Left lung (tissue), 10 donors: Measurements from ENCODE around the gene EN2. TPM values are rescaled to one million over a fixed set of nuclear protein-coding genes. Genes with fewer than 3 reads are reported as not detected.
A peak's percentile ranks its signal among the peaks of the same experiment; 100 is the strongest.

ENCODE experiments used
- ATAC-seq: fragments of 200-7000 bp; cut with Tn5 transposase; one replicate; pipeline ENCODE4 v1.9.1; 2020; ENCODE audit warnings: moderate library complexity
- DNase-seq, 4 donors: peaks; one replicate each; pipeline ENCODE4 v3.0.0-alpha.2; 2013 to 2020
- H3K27ac ChIP-seq, 2 donors: fragments of 200-600 bp; sonication (generic) in 1 of 2; one replicate each; pipeline versions ENCODE4 v1.5.0 to v1.8.0; 2020 to 2021
- H3K27me3 ChIP-seq, 2 donors: fragments of 200-600 bp; sonication (generic) in 1 of 2; one replicate each; pipeline versions ENCODE4 v1.5.0 to v1.8.0; 2020 to 2021
- H3K36me3 ChIP-seq, 2 donors: fragments of 200-600 bp; sonication (generic) in 1 of 2; one replicate each; pipeline versions ENCODE4 v1.5.0 to v1.8.0; 2020 to 2021
- H3K4me1 ChIP-seq, 2 donors: fragments of 200-600 bp; one replicate each; pipeline ENCODE4 v1.8.0; 2021
- H3K4me3 ChIP-seq, 2 donors: fragments of 200-600 bp; sonication (generic) in 1 of 2; one replicate each; pipeline versions ENCODE4 v1.5.0 to v1.8.0; 2020 to 2021; ENCODE audit warnings: mild to moderate bottlenecking in 1 of 2
- H3K9me3 ChIP-seq, 2 donors: fragments of 200-600 bp; sonication (generic) in 1 of 2; one replicate each; pipeline versions ENCODE4 v1.5.0 to v1.8.0; 2020 to 2021
- intact Hi-C, 2 donors: fragments of 100-400 bp; cut with DNase I; formaldehyde crosslinking; loops; one replicate each; pipeline versions ENCODE4 v1.11.2 to v1.14.2; 2022
- polyA plus RNA-seq, 6 donors: library from polyadenylated mRNA; unstranded; fragments of 120-200 nt; gene quantifications; one replicate each; pipeline ENCODE4 v1.2.1, GENCODE V29; 2013; ENCODE audit not compliant: insufficient read length in 6 of 6
- total RNA-seq, 2 donors: library from RNA; stranded (reverse); fragmentation: NEBNext Ultra II Directional; extraction: Animal tissue kit (Norgen Biotek cat#: 25700); gene quantifications; one replicate each; pipeline ENCODE4 v1.2.1, GENCODE V29; 2021
- TF ChIP-seq, protein P1 (sequence below), 2 donors: fragments of 200-600 bp; sonication (generic) in 1 of 2; IDR thresholded peaks; one replicate each; pipeline versions ENCODE4 v1.5.0 to v1.8.0; 2021; ENCODE audit warnings: antibody characterized with exemption in 2 of 2
- donor health status: DM: no; HTN: yes; CAD: no.
- donor health status: DM: no; HTN: no; CAD: no.

The EN2 gene
- total and polyA plus RNA-seq, 8 donors = not detected

DNA sequence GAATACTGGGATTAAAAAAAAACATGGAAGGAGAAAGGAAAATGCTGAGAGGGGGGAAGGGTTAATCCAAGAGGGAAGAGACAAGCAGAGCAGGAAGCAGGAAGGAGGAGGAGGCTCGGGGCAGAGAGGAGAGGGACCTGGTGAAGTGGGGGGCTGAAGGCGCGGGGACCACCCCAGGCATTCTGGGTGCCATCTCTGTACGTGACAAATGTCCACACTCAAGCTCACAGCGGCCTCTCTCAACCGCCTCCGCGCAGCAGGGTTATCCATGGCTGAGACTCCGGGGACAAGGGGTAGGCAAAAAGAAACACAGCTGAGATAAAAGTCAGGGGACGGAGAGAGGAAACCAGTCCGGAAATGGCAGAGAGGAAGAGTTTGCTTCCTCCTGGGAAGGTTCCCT is 33.9 kb downstream of the EN2 start:
- TF ChIP-seq, protein P1, sequence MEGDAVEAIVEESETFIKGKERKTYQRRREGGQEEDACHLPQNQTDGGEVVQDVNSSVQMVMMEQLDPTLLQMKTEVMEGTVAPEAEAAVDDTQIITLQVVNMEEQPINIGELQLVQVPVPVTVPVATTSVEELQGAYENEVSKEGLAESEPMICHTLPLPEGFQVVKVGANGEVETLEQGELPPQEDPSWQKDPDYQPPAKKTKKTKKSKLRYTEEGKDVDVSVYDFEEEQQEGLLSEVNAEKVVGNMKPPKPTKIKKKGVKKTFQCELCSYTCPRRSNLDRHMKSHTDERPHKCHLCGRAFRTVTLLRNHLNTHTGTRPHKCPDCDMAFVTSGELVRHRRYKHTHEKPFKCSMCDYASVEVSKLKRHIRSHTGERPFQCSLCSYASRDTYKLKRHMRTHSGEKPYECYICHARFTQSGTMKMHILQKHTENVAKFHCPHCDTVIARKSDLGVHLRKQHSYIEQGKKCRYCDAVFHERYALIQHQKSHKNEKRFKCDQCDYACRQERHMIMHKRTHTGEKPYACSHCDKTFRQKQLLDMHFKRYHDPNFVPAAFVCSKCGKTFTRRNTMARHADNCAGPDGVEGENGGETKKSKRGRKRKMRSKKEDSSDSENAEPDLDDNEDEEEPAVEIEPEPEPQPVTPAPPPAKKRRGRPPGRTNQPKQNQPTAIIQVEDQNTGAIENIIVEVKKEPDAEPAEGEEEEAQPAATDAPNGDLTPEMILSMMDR (IDR thresholded peaks at IDR 0.05) = no peak
- intact Hi-C loops = no loop called here

DNA sequence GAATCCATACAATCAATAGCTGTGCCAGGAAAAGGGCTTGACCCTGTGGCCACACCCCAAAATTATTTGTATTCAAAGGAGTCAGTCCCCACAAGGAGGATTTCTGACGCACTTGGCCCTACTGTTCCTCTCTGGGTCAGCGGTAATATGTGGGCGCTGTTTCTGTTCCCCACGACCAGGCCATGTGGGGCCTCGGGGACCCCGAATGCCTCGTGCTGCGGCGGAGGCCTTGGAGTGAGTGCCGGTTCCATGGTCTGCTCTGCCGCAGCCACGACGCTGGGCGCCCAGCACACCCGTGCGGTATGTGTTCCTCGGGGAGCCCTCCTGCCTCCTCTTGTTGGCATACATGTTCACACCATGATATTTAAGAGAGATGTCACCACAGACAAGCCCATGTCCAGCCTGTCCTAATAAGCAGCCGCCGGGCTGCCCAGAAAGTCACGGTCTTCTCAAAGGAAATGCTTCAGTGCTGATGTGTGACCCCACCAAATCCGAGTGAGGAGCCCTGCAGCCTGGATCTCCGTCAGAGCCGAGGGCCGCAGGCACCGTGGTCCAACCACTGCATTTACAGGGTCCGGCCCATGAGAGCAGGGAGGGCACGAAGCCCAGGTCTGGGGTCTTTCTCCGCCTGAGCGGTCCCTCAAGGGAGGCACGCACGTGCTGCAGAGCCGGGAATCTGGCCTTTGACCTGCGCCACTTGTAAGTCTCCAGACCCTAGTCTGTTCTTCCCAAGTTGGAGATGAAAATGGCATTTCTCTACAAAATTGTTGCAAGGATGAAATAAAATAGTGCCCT is 36.0 kb downstream of the EN2 start:
- TF ChIP-seq, protein P1 (IDR thresholded peaks at IDR 0.05) = no peak
- peaks cover 0 to 18% of the 10 kb centered on the region in 2 donors for H3K4me1 ChIP-seq
- H3K4me3 ChIP-seq = no peak overlapping the region
- intact Hi-C loops = no loop called here
- H3K27me3 ChIP-seq = peaks cover 4 to 96% of the 10 kb centered on the region in 2 donors
- H3K9me3 ChIP-seq = no peaks in the 10 kb centered on the region
- ATAC-seq (no peak), DNase-seq (no peak)
- H3K27ac ChIP-seq = no peak overlapping the region
- H3K36me3 ChIP-seq = no peaks in the 10 kb centered on the region

More for the DNA sequence above, 33.9 kb downstream of the EN2 start:
- no peak for ATAC-seq
- Histone ChIP-seq H3K4me3 (no peak overlapping the region), H3K27me3 (peaks cover 0 to 96% of the 10 kb centered on the region in 2 donors), H3K36me3 (no peaks in the 10 kb centered on the region), H3K27ac (no peak overlapping the region), H3K9me3 (no peaks in the 10 kb centered on the region), H3K4me1 (peaks cover 0 to 18% of the 10 kb centered on the region in 2 donors)
- no peak for DNase-seq

DNA sequence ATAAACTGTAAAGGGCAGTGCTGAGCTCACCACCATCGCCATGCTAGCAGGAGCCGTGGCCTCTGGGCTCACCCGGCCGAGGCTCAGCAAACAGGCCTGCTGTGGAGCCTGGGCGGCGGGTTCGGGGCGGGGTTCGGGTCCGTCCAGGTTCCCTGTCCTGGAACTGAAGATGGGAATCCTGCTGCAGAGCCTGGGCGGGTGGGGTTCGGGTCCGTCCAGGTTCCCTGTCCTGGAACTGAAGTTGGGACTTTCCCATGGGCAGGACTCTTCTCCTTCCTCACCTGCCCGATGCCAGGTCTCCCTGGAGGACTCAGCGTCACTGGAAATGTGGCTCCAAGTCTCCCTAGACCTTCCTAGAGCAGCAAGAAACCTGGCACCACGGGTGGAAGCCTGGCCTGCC is 36.6 kb downstream of the EN2 start:
- H3K36me3 ChIP-seq = no peaks in the 10 kb centered on the region
- H3K4me3 ChIP-seq = no peak overlapping the region
- H3K27me3 ChIP-seq = peaks cover 8 to 96% of the 10 kb centered on the region in 2 donors
- DNase-seq (peak in 1 of 4 donors; percentile 70), ATAC-seq (no peak)
- intact Hi-C loops = no loop called here
- TF ChIP-seq, protein P1 (IDR thresholded peaks at IDR 0.05) = no peak
- H3K4me1 ChIP-seq = peaks cover 0 to 18% of the 10 kb centered on the region in 2 donors
- no peak overlapping the region for H3K27ac ChIP-seq
- H3K9me3 ChIP-seq = no peaks in the 10 kb centered on the region

DNA sequence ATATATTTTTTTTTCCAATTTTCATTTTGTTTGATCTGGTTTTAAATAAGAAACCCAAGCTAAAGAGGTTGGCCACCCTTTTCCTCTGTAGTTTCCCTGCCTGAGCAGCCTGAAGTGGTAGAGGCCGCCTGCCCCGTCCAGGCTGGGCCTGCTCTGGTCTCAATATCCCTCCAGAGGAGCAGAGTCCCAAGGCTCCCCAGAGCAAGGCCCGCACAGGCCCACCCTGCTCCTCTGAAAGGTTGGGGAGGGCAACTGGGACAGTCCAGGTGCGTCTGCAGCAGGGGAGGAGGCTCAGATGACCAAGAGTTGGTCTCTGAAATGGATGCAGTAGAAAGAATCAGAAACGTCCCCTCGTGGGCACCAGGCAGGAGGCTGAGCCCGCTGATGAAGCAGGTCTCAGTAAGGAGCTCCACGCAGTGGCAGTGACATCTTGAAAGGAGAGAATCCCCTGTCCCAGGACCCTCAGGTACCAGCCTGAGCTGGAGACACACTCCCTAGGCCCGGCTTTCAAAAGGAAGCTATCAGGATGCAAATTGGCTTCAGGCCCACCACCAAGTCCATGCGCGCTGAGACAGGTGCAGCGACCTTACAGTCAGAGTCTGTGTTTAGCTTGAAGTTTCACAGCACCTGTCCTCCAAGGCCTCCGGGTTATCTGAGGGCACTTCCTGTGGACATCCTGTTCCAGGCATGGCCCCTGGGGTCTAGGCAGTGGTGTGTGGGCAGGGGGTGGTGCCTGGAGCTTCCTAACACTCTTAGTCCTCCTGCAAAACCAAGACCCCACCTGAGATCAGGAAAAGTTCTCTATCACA is 37.7 kb downstream of the EN2 start:
- intact Hi-C loops = no loop called here
- Histone ChIP-seq H3K27me3 (peaks cover 12 to 96% of the 10 kb centered on the region in 2 donors), H3K9me3 (no peaks in the 10 kb centered on the region), H3K4me3 (no peak overlapping the region), H3K27ac (no peak overlapping the region), H3K4me1 (peaks cover 0 to 9% of the 10 kb centered on the region in 2 donors), H3K36me3 (no peaks in the 10 kb centered on the region)
- TF ChIP-seq, protein P1 (IDR thresholded peaks at IDR 0.05) = no peak
- DNase-seq = no peak
- ATAC-seq = no peak
